CMK (cell line): ENCODE results near the gene TPK1.
"Not testable (repeated sequence)": the region's sequence is repeated elsewhere in the genome, so short reads cannot be mapped to it uniquely, and the experiment has no call there.

Source experiments
- DNase-seq: peaks from one replicate; pipeline ENCODE4 v3.0.0-alpha.2; 2010; ENCODE audit warnings: low read depth

The TPK1 gene

DNA sequence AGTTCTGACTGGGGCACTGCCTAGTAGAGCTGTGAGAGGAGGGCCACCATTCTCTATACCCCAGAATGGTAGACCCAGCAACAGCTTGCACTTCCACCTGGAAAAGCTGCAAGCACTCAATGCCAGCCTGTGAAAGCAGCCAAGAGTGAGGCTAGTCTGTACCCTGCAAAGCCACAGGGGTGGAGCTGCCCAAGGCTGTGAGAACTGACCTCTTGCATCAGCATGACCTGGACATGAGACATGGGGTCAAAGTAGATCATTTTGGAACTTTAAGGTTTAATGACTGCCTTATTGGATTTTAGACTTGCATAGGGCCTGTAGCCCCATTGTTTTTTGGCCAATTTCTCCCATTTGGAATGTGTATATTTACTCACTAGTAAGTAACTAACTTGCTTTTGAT, 206.3 kb downstream of the TPK1 start:
- no peak for DNase-seq

DNA sequence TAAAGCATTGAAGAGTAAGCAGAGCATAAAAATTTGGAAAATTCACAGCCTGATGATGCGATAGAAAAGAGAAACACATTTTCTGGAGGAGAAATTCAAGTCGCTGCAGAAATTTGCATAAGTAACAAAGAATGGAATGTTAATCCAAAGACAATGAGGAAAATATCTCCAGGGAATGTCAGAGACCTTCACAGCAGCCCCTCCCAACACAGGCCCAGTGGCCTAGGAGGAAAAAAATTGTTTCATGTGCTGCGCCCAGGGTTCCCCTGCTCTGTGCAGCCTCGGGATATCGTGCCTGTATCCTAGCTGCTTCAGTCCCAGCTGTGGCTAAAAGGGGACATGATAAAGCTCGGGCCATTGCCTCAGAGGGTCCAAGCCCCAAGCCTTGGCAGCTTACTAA, 206.8 kb downstream of the TPK1 start:
- DNase-seq: no peak

DNA sequence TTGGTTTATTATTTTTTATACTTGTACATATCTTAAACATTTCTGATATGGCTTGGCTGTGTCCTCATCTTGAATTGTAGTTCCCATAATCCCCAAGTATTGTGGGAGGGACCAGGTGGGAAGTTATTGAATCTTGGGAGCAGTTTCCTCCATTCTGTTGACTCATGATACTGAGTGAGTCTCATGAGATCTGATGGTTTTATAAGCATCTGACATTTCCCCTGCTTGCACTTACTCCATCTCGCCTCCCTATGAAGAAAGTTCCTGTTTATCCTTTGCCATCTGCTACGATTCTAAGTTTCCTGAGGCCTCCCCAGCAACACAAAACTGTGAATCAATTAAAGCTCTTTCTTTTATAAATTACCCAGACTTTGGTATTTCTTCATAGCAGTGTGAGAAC, 207.7 kb downstream of the TPK1 start:
- DNase-seq: no peak

DNA sequence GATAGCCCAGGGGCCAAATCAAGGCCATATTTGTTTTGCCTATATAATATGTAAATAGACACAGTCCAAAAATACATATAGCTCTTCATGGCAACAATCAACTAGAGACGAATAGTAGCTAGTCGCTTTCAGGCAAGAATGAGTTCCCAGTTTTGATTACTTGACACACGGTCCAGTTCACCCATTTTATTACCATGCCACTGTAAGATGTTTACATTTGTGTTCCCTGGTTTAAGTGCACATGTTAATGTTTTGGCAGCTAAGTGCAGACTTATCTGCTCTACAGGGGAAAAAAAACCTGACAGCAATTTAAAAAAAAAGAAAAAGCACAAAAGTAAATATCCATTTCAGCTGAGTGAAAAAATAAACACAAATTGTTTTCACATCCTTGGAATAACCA, 213.1 kb downstream of the TPK1 start:
- DNase-seq: no peak

DNA sequence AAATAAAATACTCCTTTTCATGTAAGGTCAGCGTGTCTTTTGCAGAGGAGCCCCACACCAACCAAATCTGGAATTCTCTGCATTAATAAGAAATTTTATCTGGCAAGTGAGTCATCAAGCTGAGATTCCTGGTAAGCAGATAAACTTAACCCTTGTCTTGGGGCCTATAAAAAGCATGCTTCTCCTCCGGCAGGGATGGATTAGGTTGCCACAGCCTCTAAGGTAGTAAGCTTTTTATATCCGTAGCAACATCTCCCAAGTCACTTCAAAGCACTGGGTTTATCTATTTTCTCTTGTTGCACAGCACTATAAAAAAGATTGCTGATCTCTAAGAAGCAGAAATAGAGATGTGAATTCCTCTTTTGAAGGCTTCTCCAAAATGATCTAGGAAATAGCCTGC, 229.6 kb downstream of the TPK1 start:
- DNase-seq: no peak

DNA sequence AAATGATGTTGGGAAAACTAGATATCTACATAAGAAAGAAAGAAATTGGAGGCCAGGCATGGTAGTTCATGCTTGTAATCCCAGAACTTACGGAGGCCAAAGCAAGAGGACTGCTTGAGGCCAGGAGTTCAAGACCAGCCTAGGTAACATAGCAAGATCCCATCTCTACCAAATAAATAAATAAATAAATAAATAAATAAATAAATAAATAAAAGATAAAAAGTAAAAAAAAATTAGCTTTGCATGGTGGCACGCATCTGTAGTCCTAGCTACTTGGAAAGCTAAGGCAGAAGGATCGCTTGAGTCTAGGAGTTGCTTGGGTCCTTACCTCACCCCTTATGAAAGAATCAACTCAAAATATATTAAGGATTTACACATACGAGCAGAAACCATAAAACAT, 238.9 kb downstream of the TPK1 start:
- DNase-seq: no peak

DNA sequence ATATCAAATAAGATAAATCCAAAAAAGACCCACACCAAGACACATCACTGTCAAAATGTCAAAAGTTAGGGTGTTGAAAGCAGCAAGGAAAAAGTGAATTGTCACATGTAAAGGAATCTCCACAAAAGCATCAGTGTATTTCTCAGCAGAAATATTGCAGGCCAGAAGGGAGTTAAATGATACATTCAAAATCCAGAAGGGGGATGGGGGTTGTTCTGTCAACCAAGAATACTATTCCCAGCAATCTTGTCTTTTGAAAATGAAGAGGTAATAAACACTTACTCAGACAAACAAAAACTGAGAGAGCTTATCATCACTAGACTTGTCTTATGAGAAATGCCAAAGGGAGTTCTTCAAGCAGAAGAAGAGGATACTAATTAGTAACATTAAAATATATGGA, 241.3 kb downstream of the TPK1 start:
- no peak for DNase-seq

DNA sequence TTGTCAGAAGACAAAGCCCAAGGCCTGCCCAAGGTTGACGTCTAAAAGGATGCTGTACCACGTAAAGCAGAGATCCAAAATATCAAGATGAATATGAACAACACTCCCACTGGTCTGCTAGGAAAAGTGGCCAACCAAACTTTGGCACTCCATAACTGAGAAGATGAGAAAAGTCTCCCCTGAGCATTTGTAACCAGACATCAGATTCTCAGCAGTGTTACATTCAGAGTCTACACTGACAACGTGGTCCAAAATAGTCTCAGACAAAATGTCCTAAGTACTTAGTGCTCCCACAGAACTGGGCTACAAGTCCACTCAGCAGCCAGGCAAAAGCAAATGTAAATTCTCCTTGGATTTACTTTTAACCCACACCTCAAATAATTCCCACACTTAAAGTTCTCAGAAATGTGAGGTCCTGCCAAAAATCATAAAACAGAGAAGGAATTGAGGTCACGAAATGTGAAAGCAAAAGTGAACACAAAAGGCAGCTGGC, 247.2 kb downstream of the TPK1 start:
- DNase-seq: no peak

DNA sequence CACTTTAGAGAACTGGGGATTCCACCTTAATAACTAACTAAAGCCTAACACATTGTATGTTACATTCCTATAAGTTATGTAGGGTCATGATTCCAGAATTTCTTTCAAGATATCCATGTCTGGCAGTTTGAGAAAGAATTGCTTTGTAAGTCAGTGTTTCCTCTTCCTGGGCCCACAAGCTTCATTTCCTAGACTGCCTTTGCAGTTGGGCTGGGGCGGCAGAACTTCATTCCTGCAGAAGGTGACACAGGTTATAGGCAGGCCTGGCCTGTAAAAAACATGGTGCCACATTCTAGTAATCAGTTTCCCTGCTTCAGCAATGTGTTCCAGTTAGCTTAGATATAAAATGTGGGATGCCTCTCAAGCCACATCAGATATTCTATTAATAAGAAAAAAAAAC, 248.2 kb downstream of the TPK1 start:
- DNase-seq: no peak

DNA sequence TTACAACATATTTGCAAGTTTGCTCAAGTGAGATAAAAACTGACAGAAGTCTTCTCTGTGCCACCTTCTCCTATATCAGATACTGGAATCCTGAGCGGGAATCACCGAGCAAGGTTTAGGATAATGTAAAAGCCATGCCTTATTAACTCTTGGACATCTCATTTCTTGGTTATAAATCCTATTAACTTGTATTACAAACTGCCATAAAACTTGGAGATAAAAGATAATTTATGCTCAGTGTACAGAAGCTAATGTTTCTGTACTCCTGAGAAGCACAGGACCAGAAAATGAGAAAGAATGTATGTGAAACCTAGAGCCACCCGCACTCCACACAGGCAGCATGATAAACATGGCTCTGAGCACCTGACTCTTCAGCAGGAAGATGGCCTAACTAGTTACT, 251.1 kb downstream of the TPK1 start:
- no peak for DNase-seq

DNA sequence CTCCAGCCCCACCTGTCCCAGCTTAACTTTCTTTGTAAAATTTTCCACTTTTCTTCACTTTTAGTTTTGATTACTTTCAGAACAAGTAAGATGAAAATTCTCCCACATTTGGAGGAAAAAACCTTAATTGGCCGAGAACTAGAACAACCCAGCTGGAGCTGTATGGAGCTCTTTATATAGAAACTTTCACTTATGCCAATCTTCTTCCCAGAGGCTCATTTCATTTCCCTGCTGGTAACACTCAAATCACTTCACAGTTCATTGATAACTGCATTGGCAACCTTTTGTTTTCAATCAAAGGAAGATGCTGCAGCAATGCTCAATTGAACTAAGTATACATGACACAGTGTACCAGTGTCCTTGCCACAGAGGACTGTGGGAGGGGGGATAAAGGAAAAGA, 256.2 kb downstream of the TPK1 start:
- no peak for DNase-seq

DNA sequence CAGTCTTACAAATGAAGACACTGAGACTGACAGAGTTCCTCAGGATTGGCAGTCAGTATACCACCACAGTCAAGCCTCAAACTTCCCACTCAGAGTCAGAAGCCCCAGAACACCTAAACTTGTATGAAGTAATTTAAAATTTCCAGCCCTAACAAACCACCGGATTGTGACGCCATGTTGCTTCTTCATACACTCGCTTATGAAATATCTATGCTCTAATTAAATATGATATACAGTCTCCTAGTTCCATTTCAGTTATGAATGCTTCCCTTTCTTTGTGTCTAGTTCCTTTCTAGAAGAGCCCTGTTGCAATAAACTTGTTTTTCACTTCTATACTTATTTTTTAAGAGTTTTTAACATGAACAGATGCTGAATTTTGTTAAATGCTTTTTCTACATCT, 260.4 kb downstream of the TPK1 start:
- no peak for DNase-seq

DNA sequence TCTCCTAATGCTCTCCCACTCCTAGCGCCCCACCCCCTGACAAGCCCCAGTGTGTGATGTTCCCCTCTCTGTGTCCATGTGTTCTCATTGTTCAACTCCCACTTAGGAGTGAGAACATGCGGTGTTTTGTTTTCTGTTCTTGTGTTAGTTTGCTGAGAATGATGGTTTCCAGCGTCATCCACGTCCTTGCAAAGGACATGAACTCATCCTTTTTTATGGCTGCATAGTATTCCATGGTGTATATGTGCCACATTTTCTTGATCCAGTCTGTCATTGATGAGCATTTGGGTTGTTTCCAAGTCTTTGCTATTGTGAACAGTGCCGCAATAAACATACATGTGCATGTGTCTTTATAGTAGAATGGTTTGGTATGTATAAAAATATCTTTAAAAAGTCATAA, 261.1 kb downstream of the TPK1 start:
- not testable (repeated sequence) for DNase-seq

DNA sequence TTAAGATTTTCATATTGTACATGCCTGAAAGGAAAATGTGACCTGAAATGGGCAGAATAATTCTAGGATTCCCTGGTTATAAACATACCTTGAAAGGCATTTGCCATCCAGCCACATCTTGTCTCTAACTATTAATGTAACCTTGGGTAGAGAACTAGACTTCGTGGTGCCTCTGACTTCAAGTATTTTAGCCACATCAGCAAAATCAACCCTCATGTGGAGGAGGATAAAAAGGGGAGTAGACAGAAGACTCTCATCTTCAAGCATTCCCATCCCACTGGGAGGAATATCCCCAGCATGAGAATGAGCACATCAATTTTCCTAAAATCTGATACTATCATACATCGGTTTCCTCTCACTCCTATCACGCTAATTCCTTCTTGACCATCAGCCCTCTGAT, 267.6 kb downstream of the TPK1 start:
- no peak for DNase-seq

DNA sequence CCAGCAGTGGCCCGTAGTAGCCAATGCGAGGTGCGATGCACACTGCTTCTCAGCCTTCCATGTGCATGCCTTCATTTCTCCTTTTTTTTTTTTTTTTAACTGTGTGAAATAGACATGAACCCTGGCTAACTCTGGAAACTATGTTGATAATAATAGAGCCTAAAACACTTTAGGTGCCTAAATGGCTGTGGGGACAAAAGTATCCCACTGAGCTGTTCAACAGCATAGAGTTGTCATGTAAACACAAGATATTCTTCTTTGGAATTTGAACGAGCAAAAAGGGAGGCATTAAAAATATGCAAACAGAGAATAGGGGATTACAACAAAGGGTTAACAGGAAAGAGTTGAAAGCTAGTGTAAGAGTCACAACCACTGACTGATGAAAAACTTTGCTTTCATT, 270.3 kb downstream of the TPK1 start:
- DNase-seq: no peak

DNA sequence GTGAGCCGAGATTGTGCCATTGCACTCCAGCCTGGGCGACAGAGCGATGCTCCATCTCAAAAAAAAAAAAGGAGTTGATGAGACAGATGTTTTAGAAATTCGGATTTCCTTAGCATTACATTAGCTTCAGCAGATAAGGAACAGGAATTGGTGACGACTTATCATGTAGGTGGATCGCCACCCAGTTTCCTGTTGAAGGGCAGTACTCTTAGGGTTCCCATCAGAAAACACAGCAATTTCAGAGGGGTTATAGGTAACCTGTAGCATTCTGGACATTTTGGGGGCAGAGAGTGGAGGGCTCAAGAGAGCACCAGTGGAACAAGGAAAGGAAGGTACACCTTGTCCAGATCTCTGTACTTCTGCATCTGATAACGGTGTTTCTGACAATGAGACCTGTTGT, 286.0 kb downstream of the TPK1 start:
- DNase-seq: no peak

DNA sequence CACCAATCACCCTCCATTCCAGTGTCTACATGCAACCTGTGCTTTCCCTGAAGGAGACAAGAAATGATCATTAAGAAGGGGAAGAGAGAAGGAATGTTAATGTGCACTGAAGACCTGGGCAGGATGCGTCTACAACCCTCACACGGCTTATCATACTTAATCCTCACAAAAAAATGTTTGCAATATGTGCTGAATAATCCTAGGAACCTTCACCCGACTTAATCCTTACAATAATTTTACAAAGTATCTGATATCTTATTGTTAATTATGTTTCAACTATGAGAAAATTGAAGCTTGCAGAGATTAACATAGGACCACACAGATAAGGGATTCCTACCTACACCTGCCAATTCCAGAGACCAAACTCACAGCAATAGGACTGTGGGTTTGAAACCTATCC, 287.3 kb downstream of the TPK1 start:
- no peak for DNase-seq

DNA sequence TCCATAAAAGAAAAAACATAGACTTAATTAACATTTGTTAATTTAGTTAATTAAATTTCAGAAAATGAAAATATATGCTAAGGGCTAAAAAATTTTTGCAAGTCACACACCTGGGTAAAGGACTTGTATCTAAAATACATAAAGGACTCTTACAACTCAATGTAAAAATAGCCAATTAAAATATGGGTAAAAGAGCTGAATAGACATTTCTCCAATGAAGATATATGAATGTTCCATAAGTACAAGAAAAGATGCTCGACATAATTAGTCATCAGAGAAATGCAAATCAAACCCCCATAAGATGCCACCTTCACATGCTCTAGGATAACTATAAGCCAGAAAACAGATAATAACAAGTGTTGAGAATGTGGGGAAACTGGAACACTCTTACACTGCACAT, 288.0 kb downstream of the TPK1 start:
- no peak for DNase-seq

DNA sequence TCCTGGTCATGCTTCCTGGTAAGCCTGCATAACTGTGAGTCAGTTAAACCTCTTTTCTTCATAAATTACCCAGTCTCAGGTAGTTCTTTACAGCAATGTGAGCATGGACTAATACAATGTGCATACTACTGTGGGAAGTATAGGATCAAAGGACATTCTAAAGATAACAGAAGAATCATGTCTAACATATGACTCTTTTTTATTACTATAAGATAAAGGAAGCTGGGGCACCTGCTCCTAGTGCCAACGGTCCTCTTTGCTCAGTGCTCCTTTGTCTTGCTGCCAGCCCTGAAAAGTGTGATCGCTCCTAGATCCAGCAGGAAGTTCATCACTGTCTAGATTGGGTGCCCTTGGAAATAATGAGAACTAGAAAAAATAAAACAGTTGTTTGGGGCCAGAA, 289.1 kb downstream of the TPK1 start:
- DNase-seq: no peak

DNA sequence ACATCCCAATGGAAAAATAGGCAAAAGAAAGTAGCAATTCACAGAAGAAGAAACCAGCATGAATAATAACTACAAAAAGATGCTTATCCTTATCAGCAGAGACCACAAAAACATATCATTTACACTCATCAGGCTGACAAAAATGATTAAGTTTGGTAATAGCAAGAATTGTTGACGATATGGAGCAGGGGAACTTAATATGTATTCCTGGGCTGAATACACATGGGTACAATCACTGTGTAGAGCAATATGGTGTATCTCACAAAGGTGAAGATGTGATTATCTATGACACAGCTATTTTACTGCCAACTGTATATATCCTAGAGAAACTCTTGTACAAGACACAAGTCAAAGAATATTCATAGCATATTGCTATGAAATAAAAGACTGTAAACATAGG, 290.5 kb downstream of the TPK1 start:
- DNase-seq: no peak

DNA sequence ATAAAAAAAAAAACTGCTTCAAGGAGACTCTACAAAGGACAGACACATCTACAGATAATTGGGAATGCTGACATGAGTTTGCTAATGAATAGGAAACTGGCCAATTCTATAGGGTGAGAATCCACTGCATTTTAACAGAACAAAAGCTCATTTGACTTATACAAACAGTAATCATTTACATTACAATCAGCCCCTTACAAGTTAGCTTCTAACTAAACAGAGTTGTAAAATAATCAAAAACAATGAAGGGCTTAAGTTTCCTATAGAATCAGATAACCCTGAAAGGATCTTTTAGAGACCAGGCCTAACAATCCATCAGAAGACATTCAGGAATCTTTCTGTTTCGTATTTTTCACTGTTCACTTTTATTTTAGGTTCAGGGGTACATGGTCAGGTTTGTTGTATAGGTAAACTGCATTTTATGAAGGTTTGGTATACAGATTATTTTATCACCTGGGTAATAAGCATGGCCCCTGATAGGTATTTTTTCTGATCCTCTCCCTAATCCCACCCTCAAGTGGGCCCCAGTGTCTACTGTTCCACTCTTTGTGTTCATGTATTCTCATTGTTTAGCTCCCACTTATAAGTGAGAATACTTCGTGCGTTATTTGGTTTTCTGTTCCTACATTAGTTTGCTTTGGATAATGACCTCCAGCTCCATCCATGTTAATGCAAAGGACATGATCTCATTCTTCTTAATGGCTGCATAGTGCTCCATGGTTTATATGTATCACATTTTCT, 301.0 kb downstream of the TPK1 start:
- no peak for DNase-seq

DNA sequence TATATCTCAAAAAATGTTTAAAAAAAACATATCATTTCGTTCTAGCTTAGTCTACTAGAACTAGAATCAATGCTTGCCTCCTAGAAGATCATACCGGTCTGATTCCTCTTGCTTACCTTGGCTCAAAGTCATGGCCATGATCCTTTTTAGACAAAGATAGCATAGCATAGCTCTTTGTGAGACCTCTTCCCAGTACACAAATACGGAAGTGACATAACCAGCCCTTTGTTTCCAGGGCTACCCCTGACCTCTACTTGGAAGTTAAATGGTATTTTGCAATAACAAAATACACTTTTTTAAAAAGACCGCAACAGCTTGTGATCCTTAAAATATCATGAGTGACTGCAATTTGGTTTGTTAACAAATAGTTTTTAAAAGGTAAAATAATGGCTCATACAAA, 301.7 kb downstream of the TPK1 start:
- no peak for DNase-seq

DNA sequence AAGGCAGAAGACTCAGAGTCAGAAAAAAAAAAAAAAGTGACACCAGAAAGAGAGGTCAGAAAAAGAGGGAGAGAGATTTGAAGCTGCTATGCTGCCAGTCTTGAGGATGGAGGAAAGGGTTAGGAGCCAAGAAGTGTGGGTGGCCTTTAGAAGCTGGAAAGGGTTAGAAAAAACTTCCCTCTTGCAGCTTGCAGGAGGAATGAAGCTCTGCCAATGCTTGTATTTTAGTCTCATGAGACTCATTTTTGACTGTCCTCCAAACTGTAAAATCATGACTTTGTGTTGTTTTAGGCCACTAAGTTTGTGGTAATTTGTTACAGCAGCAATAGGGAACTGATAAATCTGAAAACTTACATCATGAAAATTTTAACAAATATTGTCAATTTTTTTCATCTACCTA, 304.7 kb downstream of the TPK1 start:
- DNase-seq: no peak

DNA sequence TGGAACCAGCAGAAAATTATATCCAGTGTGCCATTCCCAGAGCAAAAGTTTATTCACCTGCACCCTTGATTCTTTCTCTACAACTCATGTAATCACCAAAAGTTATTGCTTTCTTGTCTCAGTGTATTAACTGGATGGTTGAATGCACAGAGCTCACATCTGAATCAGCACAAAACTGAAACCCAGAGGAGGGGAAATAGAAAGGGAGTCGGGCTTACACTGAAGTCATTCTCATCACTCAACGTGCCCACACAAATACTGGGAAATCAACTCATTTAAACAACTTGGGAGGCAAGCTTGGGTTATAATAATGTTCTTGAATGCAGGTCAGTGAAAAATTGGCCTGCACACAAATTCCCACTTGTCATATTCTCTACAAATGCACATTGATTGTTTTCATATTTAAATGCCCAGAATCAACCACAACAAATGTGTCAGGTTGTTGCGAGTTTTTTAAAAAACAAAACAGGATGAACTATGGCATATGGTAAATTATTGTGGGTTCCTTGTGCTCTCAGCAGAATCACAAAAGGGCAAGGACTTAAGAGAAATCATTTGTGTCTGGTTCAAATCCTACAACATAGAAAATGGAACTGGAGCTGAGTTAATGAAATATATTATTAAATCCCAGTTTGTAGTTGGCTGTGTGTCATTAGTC, 306.5 kb downstream of the TPK1 start:
- no peak for DNase-seq
